Transverse colon (tissue), 3 donors: ENCODE measurements around the gene GBP5.

ENCODE experiments used
- EP300 ChIP-seq: sonication (generic); formaldehyde crosslinking; IDR thresholded peaks from one replicate; pipeline ENCODE4 v1.6.1; 2017; ENCODE audit warnings: antibody characterized with exemption, low read depth
- POLR2A ChIP-seq: fragments of 450-650 bp; IDR thresholded peaks from one replicate; pipeline ENCODE4 v1.6.1; 2016; ENCODE audit warnings: antibody characterized with exemption, mild to moderate bottlenecking, moderate library complexity
- TF ChIP-seq, protein P1 (sequence below), 5 experiments: fragments of 200-600 bp in 3 of 5; fragments of 450-650 bp in 2 of 5; sonication (generic) in 3 of 5; IDR thresholded peaks; 1 replicate in 2 of 5; 2 replicates in 3 of 5; pipeline ENCODE4 v1.5.1; 2016 to 2017; ENCODE audit warnings: antibody characterized with exemption in 5 of 5, inconsistent platforms in 3 of 5, mild to moderate bottlenecking in 2 of 5, moderate library complexity in 1 of 5

DNA sequence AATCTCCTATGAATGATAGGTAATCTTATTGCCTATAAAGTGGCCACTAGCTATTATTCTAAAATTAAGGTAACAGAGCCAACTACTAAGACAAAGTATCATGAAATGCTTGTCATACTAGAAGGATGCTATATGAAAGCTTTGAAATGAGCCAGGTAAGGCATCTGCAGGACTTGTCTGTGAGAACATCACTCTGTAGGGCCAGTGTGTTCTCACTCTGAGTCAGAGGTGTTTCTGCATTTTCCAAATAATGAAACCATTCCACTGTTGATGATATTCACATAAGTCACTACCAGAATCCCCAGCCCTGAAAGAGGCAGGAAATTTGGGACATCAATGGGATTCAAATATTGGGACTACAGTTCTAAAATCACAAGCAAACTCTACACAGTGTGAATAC is 25.8 kb upstream of the GBP5 start:
- TF ChIP-seq POLR2A (no peak), EP300 (no peak)
- TF ChIP-seq, protein P1, sequence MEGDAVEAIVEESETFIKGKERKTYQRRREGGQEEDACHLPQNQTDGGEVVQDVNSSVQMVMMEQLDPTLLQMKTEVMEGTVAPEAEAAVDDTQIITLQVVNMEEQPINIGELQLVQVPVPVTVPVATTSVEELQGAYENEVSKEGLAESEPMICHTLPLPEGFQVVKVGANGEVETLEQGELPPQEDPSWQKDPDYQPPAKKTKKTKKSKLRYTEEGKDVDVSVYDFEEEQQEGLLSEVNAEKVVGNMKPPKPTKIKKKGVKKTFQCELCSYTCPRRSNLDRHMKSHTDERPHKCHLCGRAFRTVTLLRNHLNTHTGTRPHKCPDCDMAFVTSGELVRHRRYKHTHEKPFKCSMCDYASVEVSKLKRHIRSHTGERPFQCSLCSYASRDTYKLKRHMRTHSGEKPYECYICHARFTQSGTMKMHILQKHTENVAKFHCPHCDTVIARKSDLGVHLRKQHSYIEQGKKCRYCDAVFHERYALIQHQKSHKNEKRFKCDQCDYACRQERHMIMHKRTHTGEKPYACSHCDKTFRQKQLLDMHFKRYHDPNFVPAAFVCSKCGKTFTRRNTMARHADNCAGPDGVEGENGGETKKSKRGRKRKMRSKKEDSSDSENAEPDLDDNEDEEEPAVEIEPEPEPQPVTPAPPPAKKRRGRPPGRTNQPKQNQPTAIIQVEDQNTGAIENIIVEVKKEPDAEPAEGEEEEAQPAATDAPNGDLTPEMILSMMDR (IDR thresholded peaks at IDR 0.05): no peak
